ENCODE results near the gene PPP6R2.

GRCh38 chr22:50310031-50310722, 33.0 kb upstream of the PPP6R2 start:
- TF ChIP-seq EZH2 (IDR thresholded peaks at IDR 0.05; ENCODE audit: low read length, missing control alignments): no peak
- TF ChIP-seq, protein P1, sequence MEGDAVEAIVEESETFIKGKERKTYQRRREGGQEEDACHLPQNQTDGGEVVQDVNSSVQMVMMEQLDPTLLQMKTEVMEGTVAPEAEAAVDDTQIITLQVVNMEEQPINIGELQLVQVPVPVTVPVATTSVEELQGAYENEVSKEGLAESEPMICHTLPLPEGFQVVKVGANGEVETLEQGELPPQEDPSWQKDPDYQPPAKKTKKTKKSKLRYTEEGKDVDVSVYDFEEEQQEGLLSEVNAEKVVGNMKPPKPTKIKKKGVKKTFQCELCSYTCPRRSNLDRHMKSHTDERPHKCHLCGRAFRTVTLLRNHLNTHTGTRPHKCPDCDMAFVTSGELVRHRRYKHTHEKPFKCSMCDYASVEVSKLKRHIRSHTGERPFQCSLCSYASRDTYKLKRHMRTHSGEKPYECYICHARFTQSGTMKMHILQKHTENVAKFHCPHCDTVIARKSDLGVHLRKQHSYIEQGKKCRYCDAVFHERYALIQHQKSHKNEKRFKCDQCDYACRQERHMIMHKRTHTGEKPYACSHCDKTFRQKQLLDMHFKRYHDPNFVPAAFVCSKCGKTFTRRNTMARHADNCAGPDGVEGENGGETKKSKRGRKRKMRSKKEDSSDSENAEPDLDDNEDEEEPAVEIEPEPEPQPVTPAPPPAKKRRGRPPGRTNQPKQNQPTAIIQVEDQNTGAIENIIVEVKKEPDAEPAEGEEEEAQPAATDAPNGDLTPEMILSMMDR (conservative IDR thresholded peaks at IDR 0.05 in 1 of 2, IDR thresholded peaks at IDR 0.05 in 1 of 2; ENCODE audit: low read depth in 1 of 2, low read length in 2 of 2): no peak
